Neural progenitor cell (in vitro differentiated cells): ENCODE results near the gene FHDC1.

Experiments used
- CTCF ChIP-seq: fragments of 200-600 bp; sonication (generic); IDR thresholded peaks from 2 replicates; pipeline ENCODE4 v1.5.1; 2017; ENCODE audit warnings: antibody characterized with exemption, mild to moderate bottlenecking
- EZH2phosphoT487 ChIP-seq: fragments of 200-600 bp; sonication (generic); IDR thresholded peaks from 2 replicates; pipeline ENCODE4 v1.6.1; 2017; ENCODE audit warnings: antibody characterized with exemption

- TF ChIP-seq CTCF (no peak), EZH2phosphoT487 (no peak)
Observed at GRCh38 chr4:153001626-153002025, 65.5 kb downstream of the FHDC1 start.
